ENCODE data around the gene DCAF4.

DNA sequence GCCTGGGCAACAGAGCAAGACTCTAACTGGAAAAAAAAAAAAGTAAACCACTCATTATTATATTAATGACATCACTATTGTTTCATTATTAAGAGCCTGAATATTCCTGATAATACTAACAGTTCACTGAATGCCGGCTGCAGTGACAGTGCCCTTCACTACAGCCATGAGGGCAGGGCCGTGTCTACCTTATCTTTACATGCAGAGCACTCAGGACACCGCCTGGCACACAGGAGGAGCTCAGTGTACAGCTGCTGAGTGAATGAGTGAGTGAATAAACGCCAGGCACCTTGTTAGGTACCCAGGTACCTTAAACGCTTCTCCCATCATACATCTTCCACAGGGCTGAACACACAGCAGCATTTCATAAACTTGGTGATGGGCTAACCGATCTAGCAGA lies 77.4 kb downstream of the DCAF4 start:
- TF ChIP-seq ZFP3 (CRISPR knock-in tag; IDR thresholded peaks at IDR 0.05) (no peak), PPARA (CRISPR knock-in tag; IDR thresholded peaks at IDR 0.05; ENCODE audit: borderline replicate concordance) (no peak), ZNF70 (CRISPR knock-in tag; IDR thresholded peaks at IDR 0.05) (no peak), ARNTL (CRISPR knock-in tag; IDR thresholded peaks at IDR 0.05; ENCODE audit: borderline replicate concordance, low read depth) (no peak), ZNF565 (CRISPR knock-in tag; conservative IDR thresholded peaks at IDR 0.05; ENCODE audit: low read depth) (no peak), SNAI2 (CRISPR knock-in tag; IDR thresholded peaks at IDR 0.05) (no peak), RARB (CRISPR knock-in tag; IDR thresholded peaks at IDR 0.05) (no peak)
- TF ChIP-seq, protein P1, sequence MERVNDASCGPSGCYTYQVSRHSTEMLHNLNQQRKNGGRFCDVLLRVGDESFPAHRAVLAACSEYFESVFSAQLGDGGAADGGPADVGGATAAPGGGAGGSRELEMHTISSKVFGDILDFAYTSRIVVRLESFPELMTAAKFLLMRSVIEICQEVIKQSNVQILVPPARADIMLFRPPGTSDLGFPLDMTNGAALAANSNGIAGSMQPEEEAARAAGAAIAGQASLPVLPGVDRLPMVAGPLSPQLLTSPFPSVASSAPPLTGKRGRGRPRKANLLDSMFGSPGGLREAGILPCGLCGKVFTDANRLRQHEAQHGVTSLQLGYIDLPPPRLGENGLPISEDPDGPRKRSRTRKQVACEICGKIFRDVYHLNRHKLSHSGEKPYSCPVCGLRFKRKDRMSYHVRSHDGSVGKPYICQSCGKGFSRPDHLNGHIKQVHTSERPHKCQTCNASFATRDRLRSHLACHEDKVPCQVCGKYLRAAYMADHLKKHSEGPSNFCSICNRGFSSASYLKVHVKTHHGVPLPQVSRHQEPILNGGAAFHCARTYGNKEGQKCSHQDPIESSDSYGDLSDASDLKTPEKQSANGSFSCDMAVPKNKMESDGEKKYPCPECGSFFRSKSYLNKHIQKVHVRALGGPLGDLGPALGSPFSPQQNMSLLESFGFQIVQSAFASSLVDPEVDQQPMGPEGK (CRISPR knock-in tag; IDR thresholded peaks at IDR 0.05; ENCODE audit: borderline replicate concordance): no peak
- TF ChIP-seq, protein P2, sequence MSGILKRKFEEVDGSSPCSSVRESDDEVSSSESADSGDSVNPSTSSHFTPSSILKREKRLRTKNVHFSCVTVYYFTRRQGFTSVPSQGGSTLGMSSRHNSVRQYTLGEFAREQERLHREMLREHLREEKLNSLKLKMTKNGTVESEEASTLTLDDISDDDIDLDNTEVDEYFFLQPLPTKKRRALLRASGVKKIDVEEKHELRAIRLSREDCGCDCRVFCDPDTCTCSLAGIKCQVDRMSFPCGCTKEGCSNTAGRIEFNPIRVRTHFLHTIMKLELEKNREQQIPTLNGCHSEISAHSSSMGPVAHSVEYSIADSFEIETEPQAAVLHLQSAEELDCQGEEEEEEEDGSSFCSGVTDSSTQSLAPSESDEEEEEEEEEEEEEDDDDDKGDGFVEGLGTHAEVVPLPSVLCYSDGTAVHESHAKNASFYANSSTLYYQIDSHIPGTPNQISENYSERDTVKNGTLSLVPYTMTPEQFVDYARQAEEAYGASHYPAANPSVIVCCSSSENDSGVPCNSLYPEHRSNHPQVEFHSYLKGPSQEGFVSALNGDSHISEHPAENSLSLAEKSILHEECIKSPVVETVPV (CRISPR knock-in tag; IDR thresholded peaks at IDR 0.05): no peak
